ENCODE measurements around the gene LCN15.

DNA sequence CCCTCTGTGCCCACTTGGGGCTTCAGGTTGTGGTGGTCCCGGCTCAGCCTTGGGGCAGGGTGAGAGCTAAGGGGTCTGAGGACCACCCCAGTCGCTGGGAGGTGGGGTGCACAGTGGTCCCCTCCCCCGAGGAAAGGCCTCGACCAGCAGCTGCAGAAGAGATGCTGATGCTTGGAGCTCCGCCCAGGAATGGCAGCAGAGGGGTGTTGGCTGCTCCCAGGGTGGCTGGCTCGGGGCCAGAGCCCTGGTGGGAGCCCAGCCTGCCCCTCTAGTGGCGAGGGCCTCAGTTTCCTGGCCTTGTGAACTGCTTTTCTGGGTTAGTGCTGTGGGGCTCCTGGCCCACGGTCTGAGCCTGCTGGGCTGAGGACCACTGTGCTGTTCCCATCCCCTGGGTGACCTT is 50.8 kb downstream of the LCN15 start:
- TF ChIP-seq, protein P1, sequence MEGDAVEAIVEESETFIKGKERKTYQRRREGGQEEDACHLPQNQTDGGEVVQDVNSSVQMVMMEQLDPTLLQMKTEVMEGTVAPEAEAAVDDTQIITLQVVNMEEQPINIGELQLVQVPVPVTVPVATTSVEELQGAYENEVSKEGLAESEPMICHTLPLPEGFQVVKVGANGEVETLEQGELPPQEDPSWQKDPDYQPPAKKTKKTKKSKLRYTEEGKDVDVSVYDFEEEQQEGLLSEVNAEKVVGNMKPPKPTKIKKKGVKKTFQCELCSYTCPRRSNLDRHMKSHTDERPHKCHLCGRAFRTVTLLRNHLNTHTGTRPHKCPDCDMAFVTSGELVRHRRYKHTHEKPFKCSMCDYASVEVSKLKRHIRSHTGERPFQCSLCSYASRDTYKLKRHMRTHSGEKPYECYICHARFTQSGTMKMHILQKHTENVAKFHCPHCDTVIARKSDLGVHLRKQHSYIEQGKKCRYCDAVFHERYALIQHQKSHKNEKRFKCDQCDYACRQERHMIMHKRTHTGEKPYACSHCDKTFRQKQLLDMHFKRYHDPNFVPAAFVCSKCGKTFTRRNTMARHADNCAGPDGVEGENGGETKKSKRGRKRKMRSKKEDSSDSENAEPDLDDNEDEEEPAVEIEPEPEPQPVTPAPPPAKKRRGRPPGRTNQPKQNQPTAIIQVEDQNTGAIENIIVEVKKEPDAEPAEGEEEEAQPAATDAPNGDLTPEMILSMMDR (conservative IDR thresholded peaks at IDR 0.05; ENCODE audit: low read depth, low read length): no peak
- TF ChIP-seq RCOR1 (IDR thresholded peaks at IDR 0.05; ENCODE audit: insufficient replicate concordance, low read length): no peak
- no peak for TF ChIP-seq BHLHE40 (IDR thresholded peaks at IDR 0.05; ENCODE audit: low read depth, low read length)
- TF ChIP-seq MXI1 (IDR thresholded peaks at IDR 0.05; ENCODE audit: borderline replicate concordance, low read depth, low read length): no peak

Data from IMR-90 (cell line).